Measurements from ENCODE around the gene OR6N1. TPM values are rescaled to one million over a fixed set of nuclear protein-coding genes. Genes with fewer than 3 reads are reported as not detected.

The OR6N1 gene
- total and polyA plus RNA-seq, 4 donors: not detected

- H3K4me1 ChIP-seq (ENCODE audit: control insufficient read depth in 4 of 4, insufficient read depth in 4 of 4, low read length in 3 of 4): no peaks in the 10 kb centered on the region
- TF ChIP-seq FOXA1 (IDR thresholded peaks at IDR 0.05): no peak
- no peak for DNase-seq (ENCODE audit: low spot score)
- peaks cover 0 to 3% (median 0%) of the 10 kb centered on the region in 4 donors for H3K27me3 ChIP-seq (ENCODE audit: control insufficient read depth in 4 of 4, insufficient read depth in 4 of 4, low read length in 3 of 4)
- whole genome bisulfite sequencing: 35% methylated on average over 1 of the region's 1 CpG
- no peak overlapping the region for H3K27ac ChIP-seq (ENCODE audit: low read depth in 1 of 2, low read length in 2 of 2)
- H3K4me3 ChIP-seq (ENCODE audit: low read depth in 1 of 3, low read length in 3 of 3): no peak overlapping the region
- H3K9ac ChIP-seq (ENCODE audit: low read depth in 1 of 2, low read length in 2 of 2): no peak overlapping the region
- H3K9me3 ChIP-seq (ENCODE audit: control insufficient read depth in 4 of 4, low read length in 3 of 4): no peaks in the 10 kb centered on the region
- no peaks in the 10 kb centered on the region for H3K36me3 ChIP-seq (ENCODE audit: control insufficient read depth in 4 of 4, insufficient read depth in 3 of 4, low read depth in 1 of 4, low read length in 3 of 4)
Measured at GRCh38 chr1:158714754-158715153, 57.2 kb downstream of the OR6N1 start.

Small RNA genes lying within 50 kb of the gene (small RNA-seq; reads per million reads assigned to genes)
- not detected for gene OR2AQ1P

Other genes starting within 250 kb of the OR6N1 start
- gene OR6Y1, start 217.8 kb downstream of the OR6N1 start, total RNA-seq: not detected
- not detected for gene OR6Y1, start 217.8 kb downstream of the OR6N1 start, polyA plus RNA-seq
- not detected for gene OR6P1, start 201.6 kb downstream of the OR6N1 start, total RNA-seq
- gene OR6P1, start 201.6 kb downstream of the OR6N1 start, polyA plus RNA-seq: not detected
- gene OR10X1, start 192.3 kb downstream of the OR6N1 start, total RNA-seq: not detected
- gene OR10X1, start 192.3 kb downstream of the OR6N1 start, polyA plus RNA-seq: not detected
- not detected for gene OR10Z1, start 166.9 kb downstream of the OR6N1 start, total RNA-seq
- gene OR10Z1, start 166.9 kb downstream of the OR6N1 start, polyA plus RNA-seq: not detected
- 100 to 1,000 TPM in 1 of 2 donors, under 1 TPM in 1; 0.08 to 542 TPM for gene SPTA1, start 85.5 kb downstream of the OR6N1 start, total RNA-seq
- under 1 TPM in 1 of 2 donors, not detected in 1; 0.08 TPM for gene SPTA1, start 85.5 kb downstream of the OR6N1 start, polyA plus RNA-seq
- gene OR6K2, start 71.5 kb downstream of the OR6N1 start, total RNA-seq: not detected
- not detected for gene OR6K2, start 71.5 kb downstream of the OR6N1 start, polyA plus RNA-seq
- under 1 TPM in 1 of 2 donors, not detected in 1; 0.19 TPM for gene OR6K3, start 51.5 kb downstream of the OR6N1 start, total RNA-seq
- gene OR6K3, start 51.5 kb downstream of the OR6N1 start, polyA plus RNA-seq: not detected
- not detected for gene OR6K6, start 17.5 kb downstream of the OR6N1 start, total RNA-seq
- gene OR6K6, start 17.5 kb downstream of the OR6N1 start, polyA plus RNA-seq: not detected
- not detected for gene OR6N2, start 9.0 kb upstream of the OR6N1 start, total RNA-seq
- not detected for gene OR6N2, start 9.0 kb upstream of the OR6N1 start, polyA plus RNA-seq
- 10 to 100 TPM in 1 of 2 donors, 1 to 10 TPM in 1; 4.9 to 16.6 TPM for gene MNDA, start 59.2 kb upstream of the OR6N1 start, total RNA-seq
- 1 to 10 TPM; 3.7 to 3.8 TPM for gene MNDA, start 59.2 kb upstream of the OR6N1 start, polyA plus RNA-seq
- gene PYHIN1, start 159.4 kb upstream of the OR6N1 start, total RNA-seq: 1 to 10 TPM in 1 of 2 donors, under 1 TPM in 1; 0.61 to 1.3 TPM
- under 1 TPM; 0.32 to 0.88 TPM for gene PYHIN1, start 159.4 kb upstream of the OR6N1 start, polyA plus RNA-seq
- gene IFI16, start 237.7 kb upstream of the OR6N1 start, total RNA-seq: 10 to 100 TPM in 1 of 2 donors, 1 to 10 TPM in 1; 8.5 to 10.3 TPM
- 1 to 10 TPM; 7.9 to 9.5 TPM for gene IFI16, start 237.7 kb upstream of the OR6N1 start, polyA plus RNA-seq